PC-3 (cell line): Measurements from ENCODE around the gene GAB2. TPM values are rescaled to one million over a fixed set of nuclear protein-coding genes. Genes with fewer than 3 reads are reported as not detected.

Source experiments
- ATAC-seq: fragments of 200-7000 bp; cut with Tn5 transposase; 2 replicates; pipeline ENCODE4 v1.9.1; 2020; ENCODE audit warnings: mild to moderate bottlenecking, moderate library complexity
- BruUV-seq: library from RNA; stranded (reverse); fragments of 400-500 nt; replicated peaks from 2 replicates; lab custom pipeline; 2021; lab: Mats Ljungman, UMichigan
- CTCF ChIA-PET: fragments of 300-600 bp; sonication (Branson Sonifier 250); formaldehyde crosslinking; loops from one replicate; lab custom pipeline; 2022; ENCODE audit warnings: antibody characterized with exemption; lab: Charles Lee
- POLR2A ChIA-PET: fragments of 300-600 bp; sonication (Branson Sonifier 250); formaldehyde crosslinking; loops from one replicate; lab custom pipeline; 2022; ENCODE audit warnings: antibody characterized with exemption; ENCODE audit not compliant: unreplicated experiment; lab: Charles Lee
- DNase-seq: peaks from one replicate; pipeline ENCODE4 v3.0.0-alpha.2; 2015
- H2AFZ ChIP-seq: fragments of 300-600 bp; sonication (generic); 2 replicates; pipeline ENCODE4 v1.6.0; 2016; ENCODE audit warnings: antibody characterized with exemption, low read length
- H3F3A ChIP-seq: fragments of 300-600 bp; sonication (generic); one replicate; pipeline ENCODE4 v1.6.0; 2017; ENCODE audit warnings: antibody characterized with exemption, low read length, control low read depth, mild to moderate bottlenecking; ENCODE audit not compliant: unreplicated experiment
- H3K27ac ChIP-seq: fragments of 300-600 bp; sonication (generic); 2 replicates; pipeline ENCODE4 v1.5.1; 2016; ENCODE audit warnings: mild to moderate bottlenecking, low read length
- H3K27me3 ChIP-seq: fragments of 300-600 bp; sonication (generic); 2 replicates; pipeline ENCODE4 v1.6.1; 2016; ENCODE audit warnings: low read length, mixed read lengths
- H3K36me3 ChIP-seq: fragments of 300-600 bp; sonication (generic); 2 replicates; pipeline ENCODE4 v1.6.1; 2016; ENCODE audit warnings: low read depth, mixed run types, low read length, mixed read lengths
- H3K4me1 ChIP-seq: fragments of 300-600 bp; sonication (generic); 2 replicates; pipeline ENCODE4 v1.5.1; 2016; ENCODE audit warnings: low read length; ENCODE audit not compliant: insufficient read depth
- H3K4me2 ChIP-seq: fragments of 300-600 bp; sonication (generic); 2 replicates; pipeline ENCODE4 v1.6.0; 2016; ENCODE audit warnings: low read length
- H3K4me3 ChIP-seq: fragments of 300-600 bp; sonication (generic); 2 replicates; pipeline ENCODE4 v1.5.1; 2016; ENCODE audit warnings: mild to moderate bottlenecking, low read length, mixed read lengths
- H3K79me2 ChIP-seq: fragments of 300-600 bp; sonication (generic); 2 replicates; pipeline ENCODE4 v1.6.1; 2017; ENCODE audit warnings: low read length, mixed read lengths
- H3K9ac ChIP-seq: fragments of 300-600 bp; sonication (generic); 2 replicates; pipeline ENCODE4 v1.6.0; 2016; ENCODE audit warnings: mild to moderate bottlenecking, low read length
- H3K9me2 ChIP-seq: fragments of 300-600 bp; sonication (generic); replicated peaks from 2 replicates; pipeline ENCODE4 v1.6.1; 2016; ENCODE audit warnings: mixed run types, low read length, mixed read lengths
- H3K9me3 ChIP-seq: fragments of 300-600 bp; sonication (generic); 2 replicates; pipeline ENCODE4 v1.6.1; 2016; ENCODE audit warnings: low read length, mixed read lengths
- H4K20me1 ChIP-seq: fragments of 300-600 bp; sonication (generic); 2 replicates; pipeline ENCODE4 v1.6.1; 2016; ENCODE audit warnings: low read length, mixed read lengths
- CTCF ChIP-seq: fragments of 300-600 bp; sonication (generic); conservative IDR thresholded peaks from 2 replicates; pipeline ENCODE4 v1.5.1; 2017; ENCODE audit warnings: antibody characterized with exemption, low read depth, mild to moderate bottlenecking, low read length
- EZH2 ChIP-seq: fragments of 300-600 bp; sonication (generic); IDR thresholded peaks from one replicate; pipeline ENCODE4 v1.6.1; 2017; ENCODE audit warnings: antibody characterized with exemption, mild to moderate bottlenecking, low read length; ENCODE audit not compliant: unreplicated experiment
- EZH2phosphoT487 ChIP-seq: fragments of 300-600 bp; sonication (generic); IDR thresholded peaks from 2 replicates; pipeline ENCODE4 v1.6.1; 2018; ENCODE audit warnings: mild to moderate bottlenecking, antibody characterized with exemption, low read length, borderline replicate concordance
- intact Hi-C: fragments of 100-400 bp; cut with micrococcal nuclease; formaldehyde crosslinking; loops from 2 replicates; pipeline ENCODE4 v1.9.0; 2023
- total RNA-seq: library from RNA; depleted of rRNA; stranded (reverse); fragments of >200 nt; gene quantifications from 2 replicates; pipeline ENCODE4 v1.2.3, GENCODE V29; 2014

Gene GAB2
- total RNA-seq, 1 experiment from 2014 or later, result 7.1 TPM

GRCh38 chr11:78211565-78211964, 206.1 kb downstream of the GAB2 start:
- Histone ChIP-seq H2AFZ (no peak overlapping the region), H3K36me3 (peaks cover 7% of the 10 kb centered on the region), H4K20me1 (no peaks in the 10 kb centered on the region), H3K9me2 (no peaks in the 10 kb centered on the region), H3F3A (no peaks in the 10 kb centered on the region), H3K79me2 (0 out of 2 replicates have a peak, but pooled peaks cover 6% of the 10 kb centered on the region), H3K9me3 (no peaks in the 10 kb centered on the region), H3K4me2 (no peak overlapping the region), H3K9ac (no peak overlapping the region), H3K4me1 (peaks cover 3% of the 10 kb centered on the region), H3K4me3 (no peak overlapping the region), H3K27me3 (no peaks in the 10 kb centered on the region), H3K27ac (no peak overlapping the region)
- POLR2A ChIA-PET, result no interaction called here
- CTCF ChIA-PET, result no interaction called here
- DNase-seq (no peak), ATAC-seq (no peak)
- no TSS peak for BruUV-seq
- TF ChIP-seq EZH2phosphoT487 (no peak), EZH2 (no peak), CTCF (no peak)
- intact Hi-C loops, result no loop called here

GRCh38 chr11:78210000-78210608, 207.5 kb downstream of the GAB2 start:
- CTCF ChIA-PET, result no interaction called here
- POLR2A ChIA-PET, result no interaction called here

More at GRCh38 chr11:78210000-78210608, 207.5 kb downstream of the GAB2 start:
- Histone ChIP-seq H3F3A (no peaks in the 10 kb centered on the region), H3K9ac (no peak overlapping the region), H3K4me1 (no peaks in the 10 kb centered on the region), H2AFZ (no peak overlapping the region), H4K20me1 (no peaks in the 10 kb centered on the region), H3K4me3 (no peak overlapping the region), H3K9me3 (no peaks in the 10 kb centered on the region), H3K9me2 (no peaks in the 10 kb centered on the region), H3K79me2 (0 out of 2 replicates have a peak, but pooled peaks cover 6% of the 10 kb centered on the region), H3K27ac (no peak overlapping the region), H3K4me2 (no peak overlapping the region), H3K36me3 (peaks cover 11% of the 10 kb centered on the region; the same call in 1 of the 2 replicates), H3K27me3 (no peaks in the 10 kb centered on the region)
- no TSS peak for BruUV-seq
- intact Hi-C loops, result no loop called here
- TF ChIP-seq CTCF (no peak), EZH2 (no peak), EZH2phosphoT487 (no peak)
- DNase-seq (no peak), ATAC-seq (no peak)
